Measurements from ENCODE around the gene PRKG1.

- no peak for TF ChIP-seq POLR2A (IDR thresholded peaks at IDR 0.05)
- TF ChIP-seq CTCF (IDR thresholded peaks at IDR 0.05), result no peak
Measured at GRCh38 chr10:52092390-52092789, 1018.1 kb downstream of the PRKG1 start.
